AG09309 (cell line): ENCODE data around the gene LRP6.

Experiments
- DNase-seq: peaks from one replicate; pipeline ENCODE4 v3.0.0-alpha.2; 2010; ENCODE audit warnings: low read depth
- H3K4me3 ChIP-seq: 2 replicates; pipeline ENCODE4 v1.5.1; 2011; ENCODE audit warnings: mild to moderate bottlenecking, low read depth, low read length, moderate library complexity; ENCODE audit not compliant: control insufficient read depth
- TF ChIP-seq, protein P1 (sequence below): IDR thresholded peaks from 2 replicates; pipeline ENCODE4 v1.5.1; 2011; ENCODE audit warnings: mild to moderate bottlenecking, low read depth, low read length, inconsistent platforms; ENCODE audit not compliant: insufficient read depth, control insufficient read depth; ENCODE audit errors: missing control alignments

LRP6 gene

GRCh38 chr12:12297201-12297830 is 30.5 kb upstream of the LRP6 start:
- TF ChIP-seq, protein P1, sequence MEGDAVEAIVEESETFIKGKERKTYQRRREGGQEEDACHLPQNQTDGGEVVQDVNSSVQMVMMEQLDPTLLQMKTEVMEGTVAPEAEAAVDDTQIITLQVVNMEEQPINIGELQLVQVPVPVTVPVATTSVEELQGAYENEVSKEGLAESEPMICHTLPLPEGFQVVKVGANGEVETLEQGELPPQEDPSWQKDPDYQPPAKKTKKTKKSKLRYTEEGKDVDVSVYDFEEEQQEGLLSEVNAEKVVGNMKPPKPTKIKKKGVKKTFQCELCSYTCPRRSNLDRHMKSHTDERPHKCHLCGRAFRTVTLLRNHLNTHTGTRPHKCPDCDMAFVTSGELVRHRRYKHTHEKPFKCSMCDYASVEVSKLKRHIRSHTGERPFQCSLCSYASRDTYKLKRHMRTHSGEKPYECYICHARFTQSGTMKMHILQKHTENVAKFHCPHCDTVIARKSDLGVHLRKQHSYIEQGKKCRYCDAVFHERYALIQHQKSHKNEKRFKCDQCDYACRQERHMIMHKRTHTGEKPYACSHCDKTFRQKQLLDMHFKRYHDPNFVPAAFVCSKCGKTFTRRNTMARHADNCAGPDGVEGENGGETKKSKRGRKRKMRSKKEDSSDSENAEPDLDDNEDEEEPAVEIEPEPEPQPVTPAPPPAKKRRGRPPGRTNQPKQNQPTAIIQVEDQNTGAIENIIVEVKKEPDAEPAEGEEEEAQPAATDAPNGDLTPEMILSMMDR, result no peak
- H3K4me3 ChIP-seq, result no peak overlapping the region
- DNase-seq, result no peak

DNA sequence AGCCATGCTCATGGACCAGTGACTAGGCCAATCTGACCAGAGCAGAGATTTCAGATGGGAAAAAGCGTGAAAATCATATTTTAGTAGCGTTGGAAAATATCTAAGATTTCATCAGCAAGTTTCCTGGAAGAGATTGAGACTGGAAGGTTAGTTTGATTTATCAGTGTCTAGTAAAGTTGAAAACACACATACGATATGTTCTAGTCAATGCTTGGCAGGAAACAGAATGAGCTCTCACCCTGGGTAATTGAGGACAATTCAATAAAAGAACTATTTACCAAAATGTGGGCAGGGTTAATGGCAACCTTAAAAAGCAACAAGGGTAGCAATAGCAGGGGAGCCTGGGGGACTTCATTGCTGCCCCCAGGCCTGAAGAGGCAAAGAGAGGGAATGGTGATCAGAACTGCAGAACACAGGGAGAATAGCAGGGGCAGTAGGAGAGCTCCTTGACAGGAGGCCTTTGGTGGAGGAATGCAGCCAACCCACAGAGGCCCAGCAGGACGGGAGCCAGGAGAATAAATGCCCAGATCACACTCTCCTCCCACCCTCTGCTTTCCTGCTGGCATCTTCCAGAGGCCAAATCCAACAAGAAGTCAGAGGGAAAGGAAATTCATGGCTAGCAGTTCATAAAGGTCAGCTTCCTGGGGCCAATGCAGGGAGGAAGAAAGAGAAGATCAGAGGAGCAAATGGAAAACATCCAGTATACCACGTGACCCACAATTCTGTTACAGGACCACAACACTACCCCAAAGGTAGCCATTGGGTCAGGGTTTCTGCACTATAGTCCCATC is 27.6 kb upstream of the LRP6 start:
- H3K4me3 ChIP-seq, result no peak overlapping the region
- TF ChIP-seq, protein P1, result no peak
- DNase-seq, result no peak

DNA sequence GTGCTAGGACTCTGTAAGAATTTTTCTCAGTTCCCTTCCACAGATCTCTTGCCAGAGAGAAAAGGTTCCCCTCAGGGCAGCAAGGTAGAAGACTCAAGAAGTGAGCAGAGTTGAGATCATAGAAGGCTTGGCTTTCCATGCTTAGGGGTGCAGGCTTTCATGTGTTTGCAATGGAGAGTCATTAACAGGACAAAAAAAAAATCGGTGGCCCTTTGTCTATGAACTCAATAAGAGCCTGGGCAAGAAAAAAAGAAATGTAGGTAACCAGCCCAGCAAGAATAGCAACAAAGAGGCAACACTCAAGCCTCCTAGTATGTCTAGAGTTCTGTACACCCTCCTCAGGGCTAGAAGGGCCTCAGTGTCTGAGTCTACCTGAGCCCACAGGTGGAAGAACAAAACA is 23.4 kb upstream of the LRP6 start:
- TF ChIP-seq, protein P1, result no peak
- no peak for DNase-seq
- no peak overlapping the region for H3K4me3 ChIP-seq

DNA sequence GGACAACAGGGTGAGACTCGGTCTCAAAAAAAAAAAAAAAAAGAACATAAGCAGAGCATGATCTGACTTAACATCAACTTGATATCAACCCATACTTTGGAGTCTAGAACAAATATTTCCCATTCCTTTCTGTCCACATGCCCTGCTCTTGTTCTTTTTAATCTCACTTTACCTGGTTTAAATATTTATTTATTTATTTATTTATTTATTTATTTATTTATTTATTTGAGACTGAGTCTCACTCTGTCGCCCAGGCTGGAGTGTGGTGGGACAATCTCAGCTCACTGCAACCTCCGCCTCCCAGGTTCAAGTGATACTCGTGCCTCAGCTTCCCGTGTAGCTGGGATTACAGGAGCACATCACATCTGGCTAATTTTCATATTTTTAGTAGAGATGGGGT is 19.6 kb upstream of the LRP6 start:
- no peak overlapping the region for H3K4me3 ChIP-seq
- TF ChIP-seq, protein P1, result no peak
- no peak for DNase-seq

DNA sequence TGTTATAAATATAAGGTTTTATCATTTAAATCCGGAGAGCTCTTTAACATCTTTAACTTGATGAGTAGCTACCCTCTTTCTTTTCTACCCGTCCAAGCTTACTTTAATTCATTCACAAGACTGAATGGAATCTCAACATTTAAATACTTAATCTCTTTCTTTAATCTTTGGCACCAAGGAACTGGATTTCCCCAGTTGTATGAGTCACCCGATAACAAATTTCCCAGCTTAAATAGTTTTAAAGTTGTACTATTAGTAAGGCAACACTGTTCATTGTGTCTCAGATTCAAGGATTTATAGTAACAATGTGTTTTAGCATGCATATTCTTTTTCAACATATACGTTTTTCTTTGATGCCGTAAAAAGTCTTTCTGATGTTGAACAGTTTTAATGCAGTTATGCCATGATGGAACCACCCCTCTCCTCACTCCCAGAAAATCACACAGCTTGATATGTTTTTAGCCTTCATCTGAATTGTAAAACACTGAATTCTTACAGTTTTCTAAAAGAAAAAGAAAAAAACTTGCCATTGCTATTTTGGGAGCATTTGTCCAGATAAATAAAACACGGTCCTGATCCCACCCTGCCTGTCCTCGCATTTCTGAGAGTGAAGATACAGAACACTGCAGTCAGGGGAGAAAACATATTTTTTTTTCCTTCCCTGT is 16.0 kb upstream of the LRP6 start:
- no peak overlapping the region for H3K4me3 ChIP-seq
- TF ChIP-seq, protein P1, result no peak
- no peak for DNase-seq

DNA sequence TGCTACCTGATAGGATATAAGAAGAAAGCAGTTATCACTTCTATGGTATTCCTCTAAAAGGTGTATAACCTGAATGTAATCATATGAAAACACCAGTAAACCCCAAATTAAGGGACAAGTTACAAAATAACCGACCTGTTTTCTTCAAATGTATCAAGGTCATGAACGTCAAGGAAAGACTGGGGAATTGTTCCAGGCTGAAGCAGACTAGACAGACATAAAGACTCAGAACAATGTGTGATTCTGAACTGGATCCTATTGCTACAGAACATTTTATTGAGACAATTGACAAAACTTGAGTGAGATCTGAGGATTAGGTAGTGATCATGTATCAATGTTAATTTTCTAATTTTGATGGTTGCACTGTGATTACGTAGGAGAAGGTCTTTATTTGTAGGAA is 15.4 kb upstream of the LRP6 start:
- TF ChIP-seq, protein P1, result no peak
- H3K4me3 ChIP-seq, result no peak overlapping the region
- DNase-seq, result no peak
